Esophagus (tissue), 2 donors: ENCODE results near the gene VARS2. TPM values are rescaled to one million over a fixed set of nuclear protein-coding genes. Genes with fewer than 3 reads are reported as not detected.
A peak's percentile ranks its signal among the peaks of the same experiment; 100 is the strongest.
"Not testable (repeated sequence)": the region's sequence is repeated elsewhere in the genome, so short reads cannot be mapped to it uniquely, and the experiment has no call there.

Experiments used
- H3K27ac ChIP-seq, 2 donors: one replicate each; pipeline ENCODE4 v1.5.1; 2013; ENCODE audit warnings: low read depth in 2 of 2, mild to moderate bottlenecking in 2 of 2, inconsistent platforms in 1 of 2, low read length in 1 of 2, moderate library complexity in 1 of 2
- H3K27me3 ChIP-seq, 2 donors: one replicate each; pipeline ENCODE4 v1.6.1; 2013; ENCODE audit warnings: low read length in 2 of 2, control low read depth in 1 of 2, mild to moderate bottlenecking in 1 of 2; ENCODE audit not compliant: insufficient read depth in 2 of 2, control insufficient read depth in 1 of 2
- H3K36me3 ChIP-seq, 2 donors: one replicate each; pipeline ENCODE4 v1.6.1; 2013; ENCODE audit warnings: low read length in 1 of 2; ENCODE audit not compliant: control insufficient read depth in 2 of 2, insufficient read depth in 2 of 2
- H3K4me1 ChIP-seq, 2 donors: one replicate each; pipeline ENCODE4 v1.6.1; 2013; ENCODE audit warnings: low read length in 1 of 2; ENCODE audit not compliant: control insufficient read depth in 2 of 2, insufficient read depth in 2 of 2
- H3K4me3 ChIP-seq, 2 donors: one replicate each; pipeline ENCODE4 v1.5.1; 2013; ENCODE audit warnings: low read length in 2 of 2, mild to moderate bottlenecking in 2 of 2, low read depth in 1 of 2, moderate library complexity in 1 of 2
- H3K9me3 ChIP-seq, 2 donors: one replicate each; pipeline ENCODE4 v1.6.1; 2013; ENCODE audit warnings: mild to moderate bottlenecking in 2 of 2, low read depth in 1 of 2, low read length in 1 of 2, moderate library complexity in 1 of 2; ENCODE audit not compliant: control insufficient read depth in 2 of 2, insufficient read depth in 1 of 2
- WGBS, 2 donors: extraction: QIAGEN DNeasy Blood & Tissue Kit; methylation state at CpG; one replicate each; pipeline ENCODE4 v1.1.7; 2013; 5-methylcytosine and 5-hydroxymethylcytosine counted together
- polyA plus RNA-seq, 2 donors: library from polyadenylated mRNA; stranded (reverse); fragments of 200-250 nt; gene quantifications; one replicate each; pipeline ENCODE4 v1.2.3, GENCODE V29; 2013
- donor health status: healthy with polysubstance abuse.
- donor health status: Bipolar disorder and iron deficiency.

The VARS2 gene
- polyA plus RNA-seq, 2 donors: 30.0 to 81.5 TPM

GRCh38 chr6:30897882-30898281 is 16.2 kb upstream of the VARS2 start:
- WGBS, 2 donors: 88 to 90% methylated on average over 16 of the region's 16 CpGs
- H3K36me3 ChIP-seq: peaks cover 19 to 65% of the 10 kb centered on the region in 2 donors
- no peak overlapping the region for H3K27ac ChIP-seq

GRCh38 chr6:30898750-30899360 is 15.2 kb upstream of the VARS2 start:
- no peaks in the 10 kb centered on the region for H3K9me3 ChIP-seq
- H3K27me3 ChIP-seq: no peaks in the 10 kb centered on the region
- peaks cover 17 to 55% of the 10 kb centered on the region in 2 donors for H3K36me3 ChIP-seq
- 74 to 77% methylated on average over 23 of the region's 23 CpGs for WGBS, 2 donors
- no peak overlapping the region for H3K27ac ChIP-seq
- peaks cover 0 to 2% of the 10 kb centered on the region in 2 donors for H3K4me1 ChIP-seq
- no peak overlapping the region for H3K4me3 ChIP-seq

More at GRCh38 chr6:30897882-30898281, 16.2 kb upstream of the VARS2 start:
- Histone ChIP-seq H3K4me1 (peaks cover 0 to 2% of the 10 kb centered on the region in 2 donors), H3K27me3 (no peaks in the 10 kb centered on the region), H3K4me3 (no peak overlapping the region), H3K9me3 (no peaks in the 10 kb centered on the region)

DNA sequence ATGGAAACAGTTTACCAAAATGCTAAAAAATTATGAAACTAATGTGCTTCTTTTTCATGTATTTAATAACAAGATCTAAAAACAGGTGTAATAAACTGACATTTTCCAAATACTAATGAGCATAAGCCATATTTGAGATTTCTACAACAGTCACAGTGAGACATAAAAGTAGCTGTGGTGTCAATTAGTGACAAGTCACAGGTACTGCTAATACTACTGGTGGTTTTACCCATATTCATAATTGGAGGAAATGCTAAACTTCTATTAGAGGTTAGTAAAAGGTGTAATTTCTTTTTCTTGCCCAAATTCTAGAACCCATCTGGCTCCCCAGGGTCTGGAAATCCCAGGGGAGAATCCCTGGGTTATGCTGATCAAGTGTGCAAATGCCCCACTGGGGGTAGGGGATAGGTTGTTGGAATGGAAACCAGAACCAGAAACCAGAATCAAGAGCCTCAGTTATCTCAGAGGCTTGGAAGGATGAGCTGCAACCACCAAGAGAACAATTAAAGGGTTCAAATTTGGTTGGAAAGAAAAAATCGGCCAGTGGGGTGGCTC is 13.1 kb upstream of the VARS2 start:
- Histone ChIP-seq H3K9me3 (no peaks in the 10 kb centered on the region), H3K36me3 (peaks cover 17 to 39% of the 10 kb centered on the region in 2 donors), H3K4me1 (peaks cover 0 to 2% of the 10 kb centered on the region in 2 donors), H3K4me3 (no peak overlapping the region), H3K27me3 (no peaks in the 10 kb centered on the region), H3K27ac (no peak overlapping the region)
- WGBS, 2 donors: 76 to 79% methylated on average over 1 of the region's 1 CpG

GRCh38 chr6:30901436-30901835 is 12.6 kb upstream of the VARS2 start:
- Histone ChIP-seq H3K36me3 (peaks cover 17 to 36% of the 10 kb centered on the region in 2 donors), H3K27me3 (no peaks in the 10 kb centered on the region), H3K27ac (no peak overlapping the region), H3K4me3 (no peak overlapping the region), H3K9me3 (no peaks in the 10 kb centered on the region), H3K4me1 (peaks cover 0 to 2% of the 10 kb centered on the region in 2 donors)

- peaks cover 17 to 30% of the 10 kb centered on the region in 2 donors for H3K36me3 ChIP-seq
- H3K4me3 ChIP-seq, H3K4me1 ChIP-seq, H3K9me3 ChIP-seq, H3K27me3 ChIP-seq: not testable (repeated sequence)
- H3K27ac ChIP-seq: peak overlapping the region in 1 of 2 donors; percentile 8
- WGBS, 2 donors: 56 to 65% methylated on average over 9 of the region's 9 CpGs
These were observed 11.8 kb upstream of the VARS2 start for GRCh38 chr6:30902196-30902595.

DNA sequence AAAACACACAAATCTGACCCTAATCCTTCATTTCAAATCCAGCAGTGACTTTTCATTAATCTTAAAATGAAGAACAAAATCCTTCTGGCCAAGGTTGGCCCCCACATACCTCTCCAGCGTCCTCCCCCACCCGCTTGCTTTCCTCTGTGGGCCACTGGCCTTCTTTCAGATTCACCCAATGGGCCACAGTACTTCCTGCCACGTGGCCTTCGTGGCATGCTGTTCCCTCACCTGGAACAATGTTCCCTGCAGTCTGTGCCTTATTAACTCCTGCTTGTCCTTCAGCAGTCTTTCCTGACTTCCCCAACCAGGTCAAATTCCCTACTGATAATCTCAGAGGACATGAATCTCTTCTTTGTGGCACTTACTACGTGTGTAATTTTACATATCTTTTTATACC is 11.3 kb upstream of the VARS2 start:
- 31 to 33% methylated on average over 5 of the region's 5 CpGs for WGBS, 2 donors
- no peak overlapping the region for H3K27ac ChIP-seq
- H3K36me3 ChIP-seq: peaks cover 17 to 25% of the 10 kb centered on the region in 2 donors
- H3K9me3 ChIP-seq: no peaks in the 10 kb centered on the region
- H3K4me3 ChIP-seq: no peak overlapping the region
- peaks cover 0 to 2% of the 10 kb centered on the region in 2 donors for H3K4me1 ChIP-seq
- no peaks in the 10 kb centered on the region for H3K27me3 ChIP-seq

DNA sequence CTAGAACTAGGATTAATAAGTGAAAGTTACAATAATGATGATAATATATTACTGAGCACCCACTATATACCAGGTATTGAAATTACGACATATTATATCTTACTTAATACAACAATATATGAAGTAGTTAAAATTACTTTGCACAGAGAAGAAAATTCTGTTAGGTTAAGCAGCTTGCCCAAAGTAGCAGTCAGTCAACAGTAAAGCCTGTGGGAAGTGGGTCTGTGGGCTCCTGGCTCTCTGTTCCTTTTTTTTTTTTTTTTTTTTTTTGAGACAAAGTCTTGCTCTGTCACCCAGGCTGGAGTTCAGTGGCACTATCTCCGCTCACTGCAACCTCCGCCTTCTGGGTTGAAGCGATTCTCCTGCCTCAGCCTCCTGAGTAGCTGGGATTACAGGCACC is 10.8 kb upstream of the VARS2 start:
- Histone ChIP-seq H3K36me3 (peaks cover 15 to 20% of the 10 kb centered on the region in 2 donors), H3K9me3 (no peaks in the 10 kb centered on the region), H3K4me1 (peaks cover 0 to 2% of the 10 kb centered on the region in 2 donors), H3K27ac (no peak overlapping the region), H3K4me3 (no peak overlapping the region), H3K27me3 (no peaks in the 10 kb centered on the region)
- WGBS, 2 donors: 89 to 90% methylated on average over 4 of the region's 4 CpGs

DNA sequence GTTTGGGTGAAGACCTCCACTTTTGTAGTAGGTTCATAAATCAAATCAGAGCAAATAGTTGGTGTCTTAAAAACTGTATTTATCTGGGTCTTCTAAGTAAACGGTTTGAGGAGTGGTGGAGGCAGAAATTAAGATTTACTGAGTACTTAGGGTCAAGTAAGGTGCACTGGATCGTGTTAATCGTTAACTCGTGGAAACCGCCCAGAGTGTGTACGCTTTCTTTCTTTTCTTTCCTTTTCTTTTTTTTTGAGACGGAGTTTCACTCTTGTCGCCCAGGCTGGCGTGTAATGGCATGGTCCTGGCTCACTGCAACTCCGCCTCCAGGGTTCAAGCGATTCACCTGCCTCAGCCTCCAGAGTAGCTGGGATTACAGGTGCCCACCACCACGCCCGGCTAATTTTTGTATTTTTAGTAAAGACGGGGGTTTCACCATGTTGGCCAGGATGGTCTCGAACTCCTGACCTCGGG is 6.7 kb upstream of the VARS2 start:
- H3K9me3 ChIP-seq, H3K4me1 ChIP-seq, H3K36me3 ChIP-seq, H3K27me3 ChIP-seq: not testable (repeated sequence)
- WGBS, 2 donors: 39 to 40% methylated on average over 16 of the region's 16 CpGs
- Histone ChIP-seq H3K4me3 (peak overlapping the region; percentile 49 to 94), H3K27ac (peak overlapping the region in 1 of 2 donors; percentile 80)

GRCh38 chr6:30907758-30908591 is 6.1 kb upstream of the VARS2 start, which contains the start of gene GTF2H4:
TSS of gene GTF2H4 (plus strand) at chr6:30908207.
- peaks cover 0 to 4% of the 10 kb centered on the region in 2 donors for H3K4me1 ChIP-seq
- peak within 1 kb of the TSS; percentile 88 to 94 for H3K4me3 ChIP-seq
- peak within 1 kb of the TSS; percentile 45 to 80 for H3K27ac ChIP-seq
- H3K9me3 ChIP-seq: no peaks in the 10 kb centered on the region
- peaks cover 0 to 10% of the 10 kb centered on the region in 2 donors for H3K36me3 ChIP-seq
- WGBS, 2 donors: 0 to 1% methylated on average over 49 of the region's 49 CpGs
- no peaks in the 10 kb centered on the region for H3K27me3 ChIP-seq
